NCI-H1105 (cell line): ENCODE data around the gene CFP.

Experiments
- DNase-seq: peaks from one replicate; lab custom pipeline; 2025; lab: John Stamatoyannopoulos, UW

Gene CFP

DNA sequence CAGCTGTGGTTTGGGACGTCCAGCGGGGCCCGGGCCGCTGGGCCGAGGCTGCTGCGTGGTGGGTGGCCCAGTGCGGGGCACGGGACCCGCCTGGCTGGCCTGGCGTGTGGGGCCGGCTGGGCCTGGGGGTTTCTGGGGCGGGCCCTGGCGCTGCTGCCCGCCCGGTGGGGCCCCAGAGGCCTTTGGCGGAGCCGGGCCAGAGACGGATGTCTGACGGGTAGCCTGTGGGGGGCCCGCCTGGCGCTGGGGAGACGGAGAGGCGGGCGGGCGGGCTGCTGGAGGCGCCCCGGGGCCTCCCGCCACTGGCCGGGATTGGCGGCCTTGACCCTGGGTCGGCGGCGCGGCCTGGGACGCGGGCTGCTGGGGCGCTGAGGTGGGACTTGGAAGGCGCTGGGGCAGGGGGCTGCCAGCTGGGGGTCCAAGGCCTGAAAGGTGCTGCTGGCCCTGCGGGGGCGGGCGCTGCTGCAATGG is 55.6 kb downstream of the CFP start:
- no peak for DNase-seq

DNA sequence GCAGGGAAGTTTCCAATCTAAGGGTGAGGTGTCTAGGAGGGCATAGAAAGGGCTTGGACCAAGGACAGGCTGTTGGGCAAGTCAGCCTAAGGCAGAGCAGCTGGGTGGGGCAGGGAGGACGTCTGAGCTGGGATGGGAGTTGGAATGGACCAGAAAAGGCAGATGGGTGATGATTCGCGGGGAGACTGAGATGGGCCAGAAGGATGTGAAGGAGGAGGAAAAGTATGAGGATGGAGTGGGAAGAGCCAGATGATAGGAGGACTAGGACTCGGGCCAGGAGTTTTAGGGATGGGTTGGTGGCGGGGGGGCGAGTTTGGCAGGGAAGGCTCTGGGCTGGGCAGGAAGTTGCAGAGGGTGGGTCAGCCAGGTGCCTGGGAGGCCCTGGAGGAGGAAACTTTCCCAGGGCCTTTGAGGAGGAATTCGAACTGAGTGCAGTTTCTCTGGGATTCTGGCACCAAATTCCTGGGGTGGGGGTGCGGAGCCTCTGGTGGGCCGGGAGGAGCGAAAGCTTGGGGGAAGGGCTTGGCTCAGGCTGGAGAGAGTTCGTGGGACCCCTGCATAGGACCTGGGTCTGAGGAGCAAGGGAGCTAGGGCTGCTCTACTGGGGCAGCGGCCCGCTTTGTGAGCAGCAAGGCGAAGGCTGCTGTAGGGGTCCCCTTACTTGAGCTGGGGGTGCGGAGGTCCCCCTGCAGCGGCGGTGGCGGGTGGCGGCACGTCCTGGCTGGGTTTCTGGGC is 56.2 kb downstream of the CFP start:
- no peak for DNase-seq
